Measurements from ENCODE around the gene WIPF2.
"Not testable (repeated sequence)": the region's sequence is repeated elsewhere in the genome, so short reads cannot be mapped to it uniquely, and the experiment has no call there.

Gene WIPF2

DNA sequence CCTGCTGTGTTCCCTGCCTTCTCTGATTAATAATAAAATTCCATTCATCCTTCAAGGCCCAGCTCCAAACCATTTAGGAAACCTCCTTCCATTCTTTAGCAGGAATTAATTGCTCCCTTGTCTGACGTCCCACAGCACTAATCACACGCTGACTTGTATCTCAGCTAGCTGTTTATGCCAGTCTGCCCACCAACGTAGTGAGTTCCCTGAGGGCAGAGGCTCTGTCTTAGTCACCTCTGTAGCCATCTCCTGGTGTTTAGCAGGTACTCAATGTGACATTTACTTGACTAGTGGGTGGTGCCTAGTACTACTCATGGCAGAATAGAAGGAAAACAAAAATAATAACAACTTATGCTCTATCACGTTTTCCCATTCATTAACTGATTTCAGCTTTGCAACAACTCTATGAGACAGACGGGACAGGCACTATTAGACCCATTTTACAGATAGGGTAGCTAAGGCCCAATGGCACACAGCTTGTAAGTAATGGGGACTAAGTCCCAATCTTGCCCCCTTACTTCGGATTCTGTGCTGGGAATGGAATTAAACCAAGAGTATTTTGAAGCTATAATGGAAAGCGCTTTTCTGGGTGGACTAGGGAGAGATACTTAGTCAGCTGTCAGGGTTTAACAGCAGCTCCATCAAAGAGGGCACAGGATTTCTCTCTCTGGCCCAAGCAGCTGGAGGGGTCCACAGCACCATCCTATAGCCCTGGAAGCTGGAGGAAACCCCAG is 931 bp upstream of the WIPF2 start:
- H3K27ac Mint-ChIP-seq, result peak overlapping the region; percentile 94
- no peaks in the 10 kb centered on the region for H3K27me3 Mint-ChIP-seq
- ATAC-seq, result no peak
- H3K4me1 Mint-ChIP-seq, result peaks cover 34% of the 10 kb centered on the region
- peaks cover 2% of the 10 kb centered on the region for H3K36me3 Mint-ChIP-seq
- no peaks in the 10 kb centered on the region for H3K9me3 Mint-ChIP-seq
- peak overlapping the region; percentile 87 for H3K4me3 Mint-ChIP-seq

DNA sequence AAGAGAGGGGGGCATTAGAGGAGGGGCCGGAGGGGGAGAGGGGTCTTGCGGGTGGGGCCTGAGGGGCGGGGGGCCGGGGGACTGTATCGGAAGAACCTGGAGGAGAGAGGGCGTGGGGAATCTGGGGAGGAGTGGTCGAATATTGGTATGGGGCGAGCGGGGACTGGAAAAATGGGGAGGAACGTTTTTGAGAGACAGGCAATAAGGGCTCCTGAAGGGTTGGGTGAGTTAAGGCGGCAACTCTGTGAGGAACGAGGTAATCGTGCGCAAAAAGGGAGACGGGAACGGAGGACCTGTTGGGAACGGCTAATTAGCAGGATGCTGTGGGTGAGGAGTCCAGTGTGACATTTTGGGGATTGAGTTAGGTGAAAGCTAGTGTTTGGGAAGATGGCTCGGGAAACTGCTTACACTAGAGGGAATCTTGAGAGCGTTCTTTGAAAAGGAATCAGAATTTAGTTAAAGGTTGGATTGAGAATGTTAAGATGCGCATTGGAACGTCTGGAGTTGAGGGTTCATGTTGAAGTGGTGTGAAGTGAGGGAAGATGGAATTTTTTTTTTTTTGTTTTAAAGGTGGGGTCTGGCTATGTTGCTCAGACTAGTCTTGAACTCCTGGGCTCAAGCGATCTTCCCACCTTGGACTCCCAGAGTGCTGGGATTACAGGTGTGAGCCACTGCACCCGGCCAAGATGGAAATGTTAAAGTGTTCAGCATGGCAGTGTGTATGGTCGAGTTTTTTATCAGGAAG is 662 bp downstream of the WIPF2 start:
- H3K4me3 Mint-ChIP-seq, result peak overlapping the region; percentile 87
- H3K27ac Mint-ChIP-seq, result peak overlapping the region; percentile 94
- H3K27me3 Mint-ChIP-seq, result no peaks in the 10 kb centered on the region
- peaks cover 9% of the 10 kb centered on the region for H3K36me3 Mint-ChIP-seq
- no peaks in the 10 kb centered on the region for H3K9me3 Mint-ChIP-seq
- peaks cover 48% of the 10 kb centered on the region for H3K4me1 Mint-ChIP-seq
- peak; percentile 17 for ATAC-seq

DNA sequence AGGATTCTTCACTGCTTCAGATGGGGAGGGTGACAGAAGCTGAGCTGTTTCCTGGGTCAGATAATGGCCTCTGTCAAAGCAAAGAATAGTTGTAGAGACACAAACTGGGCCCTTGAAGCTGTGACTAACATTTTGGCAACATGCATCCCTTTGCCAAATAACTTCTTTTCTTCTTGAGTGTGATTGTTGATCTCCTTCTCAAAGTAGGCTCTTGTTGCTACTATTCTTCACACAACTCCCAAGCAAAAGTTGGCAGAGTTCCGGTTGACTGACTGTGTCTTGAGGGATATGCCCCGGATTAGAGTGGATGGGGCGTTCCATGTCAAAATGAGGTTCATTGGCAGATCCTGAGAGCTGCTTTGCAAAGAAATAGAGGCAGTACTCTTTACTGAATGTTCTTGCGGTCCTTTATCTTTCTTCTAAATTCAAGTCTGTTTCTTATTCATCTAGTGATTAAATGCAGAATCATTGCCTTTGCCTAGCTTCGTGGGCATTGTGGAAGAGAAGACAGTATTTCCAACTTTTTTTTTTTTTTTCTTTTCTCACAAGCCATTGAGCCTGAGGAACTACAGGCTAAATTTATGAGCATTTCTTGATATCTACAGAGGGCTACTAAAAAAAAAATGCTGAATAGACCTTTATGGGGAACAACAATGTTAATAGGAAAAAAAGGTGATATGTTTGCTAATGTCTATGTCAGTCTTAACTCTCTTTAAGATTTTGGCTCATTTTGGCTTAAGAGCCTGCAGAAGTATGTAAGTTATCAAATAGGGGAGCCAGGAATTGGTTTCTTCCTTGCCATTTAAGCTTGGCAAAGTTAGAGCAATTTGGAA is 5.8 kb downstream of the WIPF2 start:
- H3K27me3 Mint-ChIP-seq, result no peaks in the 10 kb centered on the region
- ATAC-seq, result no peak
- no peak overlapping the region for H3K4me3 Mint-ChIP-seq
- peaks cover 50% of the 10 kb centered on the region for H3K4me1 Mint-ChIP-seq
- H3K9me3 Mint-ChIP-seq, result no peaks in the 10 kb centered on the region
- peaks cover 26% of the 10 kb centered on the region for H3K36me3 Mint-ChIP-seq
- H3K27ac Mint-ChIP-seq, result peak overlapping the region; percentile 67

DNA sequence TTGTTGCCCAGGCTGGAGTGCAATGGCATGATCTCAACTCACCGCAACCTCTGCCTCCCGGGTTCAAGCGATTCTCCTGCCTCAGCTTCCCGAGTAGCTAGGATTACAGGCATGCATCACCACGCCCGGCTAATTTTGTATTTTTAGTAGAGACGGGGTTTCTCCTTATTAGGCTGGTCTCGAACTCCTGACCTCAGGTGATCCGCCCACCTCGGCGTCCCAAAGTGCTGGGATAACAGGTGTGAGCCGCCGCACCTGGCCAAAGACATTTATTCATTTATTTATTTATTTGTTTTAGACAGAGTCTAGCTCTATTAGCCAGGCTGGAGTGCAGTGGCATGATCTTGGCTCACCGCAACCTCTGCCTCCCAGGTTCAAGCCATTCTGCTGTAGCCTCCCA is 10.0 kb downstream of the WIPF2 start:
- not testable (repeated sequence) for H3K27ac Mint-ChIP-seq, H3K9me3 Mint-ChIP-seq, H3K27me3 Mint-ChIP-seq, ATAC-seq, H3K4me3 Mint-ChIP-seq
- peaks cover 41% of the 10 kb centered on the region for H3K4me1 Mint-ChIP-seq
- peaks cover 35% of the 10 kb centered on the region for H3K36me3 Mint-ChIP-seq

DNA sequence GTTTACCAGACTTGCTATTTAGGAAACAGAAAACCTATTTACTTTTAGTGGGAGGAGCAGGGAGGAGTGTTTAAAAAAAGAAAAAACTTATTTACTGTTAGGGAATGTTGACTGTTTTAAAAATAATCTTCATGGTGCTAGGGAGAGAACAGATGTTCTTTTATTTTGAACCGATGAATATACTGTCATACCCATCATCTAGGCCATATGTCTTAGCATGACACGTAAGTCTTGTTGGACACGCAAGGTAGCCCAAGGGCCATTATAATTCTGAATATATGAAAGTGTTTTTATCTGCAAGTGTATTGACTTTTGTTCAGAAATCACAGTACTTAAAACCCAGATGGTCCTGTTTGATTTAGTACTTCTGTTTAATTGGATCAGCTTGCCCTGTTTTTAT is 11.6 kb downstream of the WIPF2 start:
- H3K4me1 Mint-ChIP-seq, result peaks cover 39% of the 10 kb centered on the region
- no peak overlapping the region for H3K4me3 Mint-ChIP-seq
- no peak overlapping the region for H3K27ac Mint-ChIP-seq
- peaks cover 42% of the 10 kb centered on the region for H3K36me3 Mint-ChIP-seq
- H3K27me3 Mint-ChIP-seq, result no peaks in the 10 kb centered on the region
- no peak for ATAC-seq
- no peaks in the 10 kb centered on the region for H3K9me3 Mint-ChIP-seq

DNA sequence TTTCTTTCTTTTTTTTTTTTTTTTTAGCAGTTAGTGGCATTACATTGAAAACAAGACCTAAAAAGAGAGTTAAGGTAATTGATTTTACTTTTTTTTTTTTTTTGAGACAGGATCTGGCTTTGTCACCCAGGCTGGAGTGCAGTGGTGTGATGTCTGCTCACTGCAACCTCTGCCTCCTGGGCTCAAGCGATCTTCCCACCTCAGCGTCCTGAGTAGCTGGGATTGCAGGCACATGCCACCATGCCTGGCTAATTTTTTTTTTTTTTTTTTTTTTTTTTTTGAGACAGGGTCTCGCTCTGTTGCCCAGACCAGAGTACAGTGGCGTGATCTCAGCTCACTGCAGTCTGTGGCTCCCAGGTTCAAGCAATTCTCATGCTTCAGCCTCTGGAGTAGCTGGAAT is 12.8 kb downstream of the WIPF2 start:
- H3K9me3 Mint-ChIP-seq, H3K4me3 Mint-ChIP-seq, ATAC-seq, H3K27me3 Mint-ChIP-seq, H3K27ac Mint-ChIP-seq: not testable (repeated sequence)
- peaks cover 39% of the 10 kb centered on the region for H3K4me1 Mint-ChIP-seq
- peaks cover 42% of the 10 kb centered on the region for H3K36me3 Mint-ChIP-seq

DNA sequence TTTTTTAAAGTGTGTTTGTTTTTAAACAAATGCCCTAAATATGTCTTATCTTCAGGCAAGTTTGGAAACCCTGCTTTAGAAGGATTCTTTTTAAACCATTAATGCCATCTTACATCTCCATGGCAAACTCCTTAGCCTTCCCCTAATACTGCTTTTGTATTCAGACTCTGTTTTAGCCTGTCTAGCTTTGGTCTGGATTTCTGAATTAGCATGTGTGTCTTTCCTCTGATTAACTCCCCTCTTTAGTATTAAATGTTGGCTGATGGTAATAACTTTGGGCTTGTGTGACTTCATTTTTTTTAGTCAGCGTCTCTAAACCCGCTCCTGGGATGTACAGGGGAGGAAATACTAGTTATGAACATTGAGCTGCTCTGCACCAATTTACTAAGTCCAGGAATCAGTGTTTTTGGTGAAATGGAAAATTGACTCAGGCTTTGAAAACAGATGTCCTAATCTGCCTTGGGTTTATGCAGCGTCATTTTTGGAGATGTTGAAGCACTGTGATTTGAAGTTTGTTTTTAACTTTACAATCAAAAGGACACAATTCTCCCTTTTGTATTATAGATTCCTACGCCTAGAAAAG is 22.2 kb downstream of the WIPF2 start:
- Mint-ChIP-seq H3K27me3 (no peaks in the 10 kb centered on the region), H3K4me3 (no peak overlapping the region), H3K36me3 (peaks cover 9% of the 10 kb centered on the region), H3K9me3 (no peaks in the 10 kb centered on the region), H3K27ac (peak overlapping the region; percentile 44), H3K4me1 (peaks cover 35% of the 10 kb centered on the region)
- ATAC-seq, result no peak

DNA sequence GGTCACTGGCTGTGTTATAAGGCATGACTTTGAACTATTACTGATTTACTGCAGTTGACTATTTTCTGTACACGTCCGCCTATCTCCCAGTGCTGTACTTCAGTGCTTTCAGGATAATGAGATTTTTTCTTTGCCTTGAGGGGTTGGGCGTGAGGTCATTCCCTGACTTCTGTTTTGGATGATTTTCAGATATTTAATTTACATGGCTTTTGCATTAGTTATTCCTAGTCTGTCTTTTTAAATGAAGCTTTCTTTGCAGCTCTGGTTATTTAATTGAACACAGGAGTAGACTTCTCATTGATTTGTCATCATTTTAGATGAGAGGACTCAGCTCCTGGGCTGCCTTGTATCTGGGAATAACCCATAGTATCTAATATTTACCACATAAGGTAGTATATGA is 23.7 kb downstream of the WIPF2 start:
- no peaks in the 10 kb centered on the region for H3K27me3 Mint-ChIP-seq
- H3K9me3 Mint-ChIP-seq, result no peaks in the 10 kb centered on the region
- no peak overlapping the region for H3K4me3 Mint-ChIP-seq
- peaks cover 35% of the 10 kb centered on the region for H3K4me1 Mint-ChIP-seq
- no peak for ATAC-seq
- no peaks in the 10 kb centered on the region for H3K36me3 Mint-ChIP-seq
- no peak overlapping the region for H3K27ac Mint-ChIP-seq

DNA sequence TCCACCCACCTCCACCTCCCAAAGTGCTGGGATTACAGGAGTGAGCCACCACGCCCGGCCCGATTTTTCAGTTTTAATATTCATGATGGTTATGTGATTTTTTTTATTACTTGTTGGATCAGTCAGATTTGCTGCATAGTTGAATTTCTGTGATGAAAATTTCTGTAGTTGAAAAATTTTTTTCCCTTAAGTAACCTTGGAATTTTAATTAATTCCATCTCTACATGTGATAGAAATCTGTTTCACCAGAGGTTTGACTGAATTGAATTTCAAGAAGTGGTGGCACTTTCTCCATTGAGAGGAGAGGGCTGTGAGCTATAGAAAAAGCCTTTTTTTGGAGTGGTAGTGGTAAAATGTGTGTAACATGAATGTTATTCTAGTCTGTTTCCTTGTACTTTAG is 24.7 kb downstream of the WIPF2 start:
- no peaks in the 10 kb centered on the region for H3K27me3 Mint-ChIP-seq
- no peak overlapping the region for H3K4me3 Mint-ChIP-seq
- no peak for ATAC-seq
- peaks cover 39% of the 10 kb centered on the region for H3K4me1 Mint-ChIP-seq
- H3K9me3 Mint-ChIP-seq, result no peaks in the 10 kb centered on the region
- H3K36me3 Mint-ChIP-seq, result no peaks in the 10 kb centered on the region
- H3K27ac Mint-ChIP-seq, result no peak overlapping the region

DNA sequence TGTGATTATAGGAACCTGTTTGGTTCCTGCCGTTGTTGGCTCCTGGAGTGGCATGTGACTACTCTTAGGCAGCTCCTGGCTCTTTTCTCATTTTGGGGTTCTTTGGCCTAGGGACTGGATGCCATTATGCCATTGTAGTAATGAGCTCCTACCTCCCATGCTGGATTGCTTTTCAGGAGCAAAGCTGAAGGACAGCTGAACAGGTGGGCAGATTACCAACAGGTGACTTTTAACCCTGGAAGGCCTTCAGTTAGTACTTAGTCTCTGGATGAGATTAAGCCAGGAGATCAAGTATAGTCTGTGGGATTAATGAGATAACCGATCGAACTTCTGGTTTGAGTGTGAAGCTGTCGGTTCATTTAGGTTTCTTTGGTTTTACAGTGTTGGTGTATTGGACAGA is 25.2 kb downstream of the WIPF2 start:
- no peaks in the 10 kb centered on the region for H3K27me3 Mint-ChIP-seq
- no peak overlapping the region for H3K27ac Mint-ChIP-seq
- H3K4me3 Mint-ChIP-seq, result no peak overlapping the region
- no peak for ATAC-seq
- H3K36me3 Mint-ChIP-seq, result no peaks in the 10 kb centered on the region
- H3K4me1 Mint-ChIP-seq, result peaks cover 44% of the 10 kb centered on the region
- no peaks in the 10 kb centered on the region for H3K9me3 Mint-ChIP-seq

DNA sequence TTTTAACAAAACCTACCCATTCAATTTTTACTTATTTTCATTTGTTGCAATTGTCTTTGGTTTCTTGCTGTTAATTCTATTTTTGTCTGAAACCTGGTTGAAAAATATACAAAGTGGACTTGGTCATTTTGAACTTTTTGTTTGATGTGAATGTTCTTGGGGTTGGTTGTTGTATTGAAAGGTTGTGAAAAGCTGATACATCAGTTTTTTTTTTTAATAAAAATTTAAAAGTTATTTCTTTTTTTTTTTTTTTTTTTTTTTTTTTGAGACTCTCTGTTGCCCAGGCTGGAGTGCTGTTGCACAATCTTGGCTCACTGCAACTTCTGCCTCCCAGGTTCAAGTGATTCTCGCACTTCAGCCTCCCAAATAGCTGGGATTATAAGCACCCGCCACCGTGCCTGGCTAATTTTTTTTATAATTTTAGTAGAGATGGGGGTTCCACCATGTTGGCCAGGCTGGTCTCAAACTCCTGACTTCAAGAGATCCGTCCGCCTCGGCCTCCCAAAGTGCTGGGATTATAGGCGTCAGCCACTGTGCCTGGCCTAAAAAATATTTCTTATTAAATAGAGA is 28.9 kb downstream of the WIPF2 start:
- no peak overlapping the region for H3K4me3 Mint-ChIP-seq
- no peak for ATAC-seq
- H3K4me1 Mint-ChIP-seq, result peaks cover 37% of the 10 kb centered on the region
- H3K9me3 Mint-ChIP-seq, result no peaks in the 10 kb centered on the region
- no peaks in the 10 kb centered on the region for H3K27me3 Mint-ChIP-seq
- H3K27ac Mint-ChIP-seq, result no peak overlapping the region
- H3K36me3 Mint-ChIP-seq, result no peaks in the 10 kb centered on the region

DNA sequence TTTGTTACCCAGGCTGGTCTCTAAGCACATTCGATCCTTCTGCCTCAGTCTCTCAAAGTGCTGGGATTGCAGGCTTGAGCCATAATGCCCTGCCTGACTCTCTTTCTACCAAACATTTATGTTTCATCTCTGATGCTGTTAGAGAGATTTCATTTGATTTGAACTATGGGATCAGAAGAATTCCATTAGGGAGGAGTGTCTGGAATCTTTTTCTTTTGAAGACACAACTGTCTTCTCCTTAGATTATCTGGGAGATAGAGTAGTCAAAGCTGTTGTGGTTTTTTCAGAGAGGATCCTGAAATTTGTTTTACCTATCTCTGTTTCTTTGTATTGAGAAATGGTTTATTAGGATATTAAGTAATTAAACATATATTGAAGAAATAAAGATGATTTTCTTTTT is 29.4 kb downstream of the WIPF2 start:
- Mint-ChIP-seq H3K9me3 (no peaks in the 10 kb centered on the region), H3K27ac (no peak overlapping the region)

DNA sequence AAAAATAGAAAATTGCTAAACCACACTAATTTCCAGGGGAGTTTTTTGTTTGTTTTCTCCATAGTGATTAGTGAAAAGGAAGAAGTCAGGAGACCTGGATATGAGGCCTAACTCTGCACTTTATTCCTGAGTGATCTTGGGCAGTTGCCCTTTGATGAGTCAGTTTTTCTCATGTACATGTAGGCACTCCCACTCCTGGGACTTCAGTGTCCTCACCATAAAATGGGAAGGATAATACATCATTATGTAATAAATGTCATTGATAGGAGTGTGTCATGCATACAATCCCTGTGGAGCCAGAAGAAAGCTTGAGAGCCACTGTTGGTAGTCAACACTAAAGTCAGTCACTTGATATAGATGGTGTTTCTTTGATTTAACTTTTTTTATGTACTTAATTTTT is 32.5 kb downstream of the WIPF2 start:
- Mint-ChIP-seq H3K27me3 (no peaks in the 10 kb centered on the region), H3K36me3 (peaks cover 8% of the 10 kb centered on the region), H3K4me1 (peaks cover 25% of the 10 kb centered on the region), H3K27ac (no peak overlapping the region), H3K9me3 (no peaks in the 10 kb centered on the region), H3K4me3 (no peak overlapping the region)
- no peak for ATAC-seq

More for the DNA sequence above, 29.4 kb downstream of the WIPF2 start:
- no peak for ATAC-seq
- Mint-ChIP-seq H3K27me3 (no peaks in the 10 kb centered on the region), H3K4me1 (peaks cover 37% of the 10 kb centered on the region), H3K36me3 (peaks cover 4% of the 10 kb centered on the region), H3K4me3 (no peak overlapping the region)

DNA sequence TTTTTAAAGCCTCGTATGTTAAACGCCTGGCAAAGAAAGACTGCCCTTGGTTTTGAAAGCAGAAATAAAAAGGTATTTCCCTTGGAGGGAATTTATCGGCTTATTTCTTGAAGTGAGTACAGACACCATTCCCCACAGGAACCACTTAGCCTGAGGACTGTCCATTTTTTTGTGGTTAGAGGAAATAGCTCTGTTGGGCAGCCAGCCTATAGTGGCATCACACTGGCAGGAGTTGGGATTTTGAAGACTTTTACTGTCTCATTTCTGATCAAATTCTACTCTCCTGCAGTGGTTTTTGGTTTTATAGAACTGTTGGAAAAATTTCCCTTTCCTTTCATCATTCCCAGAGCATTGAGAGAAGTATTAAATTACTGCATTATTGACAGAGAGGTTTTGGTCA is 34.5 kb downstream of the WIPF2 start:
- no peak for ATAC-seq
- Mint-ChIP-seq H3K4me1 (peaks cover 23% of the 10 kb centered on the region), H3K36me3 (peaks cover 22% of the 10 kb centered on the region), H3K4me3 (no peak overlapping the region), H3K27me3 (no peaks in the 10 kb centered on the region), H3K27ac (no peak overlapping the region), H3K9me3 (no peaks in the 10 kb centered on the region)

DNA sequence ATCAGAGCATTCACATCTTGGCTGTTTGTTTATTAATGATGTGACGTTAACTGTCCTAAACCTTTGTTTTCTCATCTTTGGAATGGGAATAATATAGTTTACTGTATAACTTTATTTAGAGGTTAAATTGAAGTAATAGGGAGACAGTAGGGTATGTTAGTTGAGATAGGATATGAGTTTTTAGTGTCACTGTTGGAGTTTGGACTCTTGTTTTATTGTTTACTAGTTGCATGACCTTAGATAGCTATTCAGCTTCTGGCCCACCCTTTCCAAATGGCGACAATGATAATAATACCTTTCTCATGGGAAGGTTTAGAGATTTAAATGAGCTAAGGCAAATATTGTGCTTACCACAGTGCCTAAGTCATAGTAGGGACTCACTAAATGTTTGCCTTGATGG is 40.4 kb downstream of the WIPF2 start:
- Mint-ChIP-seq H3K4me3 (no peak overlapping the region), H3K27me3 (no peaks in the 10 kb centered on the region), H3K9me3 (no peaks in the 10 kb centered on the region), H3K36me3 (peaks cover 44% of the 10 kb centered on the region), H3K27ac (no peak overlapping the region), H3K4me1 (peaks cover 13% of the 10 kb centered on the region)
- ATAC-seq, result no peak

Data from stimulated activated memory B cell treated with anti-CD40 and anti-IgM and Interleukin-4, amounts not matched to agents 10 μg/mL and 1 μg/mL and 100 μg/mL, for 72 hours (primary cell).